ENCODE data around the gene PDE3A.
"Not testable (repeated sequence)": the region's sequence is repeated elsewhere in the genome, so short reads cannot be mapped to it uniquely, and the experiment has no call there.

The PDE3A gene

GRCh38 chr12:20375560-20375959 lies 7.2 kb downstream of the PDE3A start:
- DNase-seq: no peak

- DNase-seq: peak; percentile 31
These were observed 8.6 kb downstream of the PDE3A start for GRCh38 chr12:20376984-20377383.

- no peak for DNase-seq
These were observed 9.4 kb downstream of the PDE3A start for GRCh38 chr12:20377750-20378149.

- DNase-seq: no peak
These were observed 13.8 kb downstream of the PDE3A start for GRCh38 chr12:20382117-20382516.

GRCh38 chr12:20383612-20384011 lies 15.3 kb downstream of the PDE3A start:
- no peak for DNase-seq

- not testable (repeated sequence) for DNase-seq
These were observed 16.5 kb downstream of the PDE3A start for GRCh38 chr12:20384836-20385235.

- DNase-seq: no peak
These were observed 22.5 kb downstream of the PDE3A start for GRCh38 chr12:20390846-20391245.

- no peak for DNase-seq
These were observed 24.0 kb downstream of the PDE3A start for GRCh38 chr12:20392339-20392738.

- DNase-seq: no peak
These were observed 25.4 kb downstream of the PDE3A start for GRCh38 chr12:20393707-20394106.

GRCh38 chr12:20395791-20396550 lies 27.6 kb downstream of the PDE3A start:
- DNase-seq: no peak

- no peak for DNase-seq
These were observed 30.3 kb downstream of the PDE3A start for GRCh38 chr12:20398686-20399085.

GRCh38 chr12:20400003-20400402 lies 31.7 kb downstream of the PDE3A start:
- no peak for DNase-seq

- no peak for DNase-seq
These were observed 34.9 kb downstream of the PDE3A start for GRCh38 chr12:20403230-20403629.

- DNase-seq: peak; percentile 63
These were observed 36.4 kb downstream of the PDE3A start for GRCh38 chr12:20404576-20405346.

- DNase-seq: peak; percentile 17
These were observed 41.5 kb downstream of the PDE3A start for GRCh38 chr12:20409607-20410377.

GRCh38 chr12:20410734-20411133 lies 42.4 kb downstream of the PDE3A start:
- DNase-seq: no peak

- no peak for DNase-seq
These were observed 43.0 kb downstream of the PDE3A start for GRCh38 chr12:20411345-20411744.

GRCh38 chr12:20415028-20415427 lies 46.7 kb downstream of the PDE3A start:
- peak; percentile 25 for DNase-seq

- peak; percentile 17 for DNase-seq
These were observed 47.3 kb downstream of the PDE3A start for GRCh38 chr12:20415641-20416040.

GRCh38 chr12:20420557-20420956 lies 52.2 kb downstream of the PDE3A start:
- no peak for DNase-seq

- no peak for DNase-seq
These were observed 53.1 kb downstream of the PDE3A start for GRCh38 chr12:20421421-20421820.

- no peak for DNase-seq
These were observed 55.2 kb downstream of the PDE3A start for GRCh38 chr12:20423557-20423956.

GRCh38 chr12:20424841-20425240 lies 56.5 kb downstream of the PDE3A start:
- DNase-seq: no peak

- DNase-seq: peak; percentile 58
These were observed 57.9 kb downstream of the PDE3A start for GRCh38 chr12:20426191-20426590.
